ENCODE measurements around the gene LSM3.

The LSM3 gene

DNA sequence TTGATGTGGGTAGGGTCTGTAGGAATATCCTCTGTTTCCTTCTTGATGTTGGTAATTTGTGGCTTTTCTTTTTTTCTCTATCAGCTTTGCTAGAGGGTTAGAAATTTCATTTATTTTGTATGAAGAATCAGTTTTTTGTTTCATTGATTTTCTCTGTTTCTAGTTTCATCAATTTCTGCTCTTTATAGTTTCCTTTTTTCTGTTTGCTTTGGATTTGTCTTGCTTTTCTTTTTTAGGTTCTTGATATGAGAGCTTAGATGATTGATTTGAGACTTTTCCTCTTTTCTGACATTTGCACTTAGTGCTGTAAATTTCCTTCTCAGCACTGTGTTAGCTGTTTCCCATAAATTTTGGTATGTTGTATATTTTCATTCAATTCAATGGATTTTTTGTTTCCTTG is 61.3 kb downstream of the LSM3 start:
- FAIRE-seq = no peak
- no peak for DNase-seq (ENCODE audit: low spot score)

DNA sequence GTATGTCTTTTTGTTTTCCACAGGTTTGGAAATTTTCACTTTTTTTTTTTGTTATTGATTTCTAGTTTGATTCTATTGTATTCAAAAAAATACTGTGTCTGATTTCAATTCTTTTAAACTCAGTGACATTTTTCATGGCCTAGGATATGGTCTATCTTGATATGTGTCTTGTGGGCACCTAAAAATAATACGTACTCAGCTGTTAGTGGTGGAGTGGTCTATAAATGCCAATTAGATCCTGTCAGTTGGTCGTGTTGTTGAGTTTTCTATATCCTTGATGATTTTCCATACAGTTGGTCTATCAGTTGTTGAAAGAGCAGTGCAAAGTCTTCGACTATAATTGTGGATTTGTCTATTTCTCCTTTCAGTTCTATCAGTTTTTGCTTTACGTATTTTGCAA is 61.7 kb downstream of the LSM3 start:
- FAIRE-seq (no peak), DNase-seq (ENCODE audit: low spot score) (no peak)

DNA sequence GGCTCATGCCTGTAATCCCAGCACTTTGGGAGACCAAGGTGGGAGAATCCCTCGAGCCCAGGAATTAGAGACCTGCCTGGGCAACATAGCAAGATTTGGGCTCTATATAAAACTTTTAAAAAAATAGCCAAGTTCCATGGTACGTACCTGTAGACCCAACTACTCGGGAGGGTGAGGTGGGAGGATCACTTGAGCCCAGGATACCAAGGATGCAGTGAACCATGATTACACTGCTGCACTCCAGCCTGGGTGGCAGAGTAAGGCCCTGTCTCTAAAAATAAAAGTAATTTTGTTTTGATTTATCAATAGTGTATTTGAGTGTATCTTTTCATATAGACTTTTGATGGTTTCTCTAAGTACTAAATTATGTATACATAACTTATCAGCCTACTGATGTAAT is 63.1 kb downstream of the LSM3 start:
- DNase-seq (ENCODE audit: low spot score) = no peak
- no peak for FAIRE-seq

DNA sequence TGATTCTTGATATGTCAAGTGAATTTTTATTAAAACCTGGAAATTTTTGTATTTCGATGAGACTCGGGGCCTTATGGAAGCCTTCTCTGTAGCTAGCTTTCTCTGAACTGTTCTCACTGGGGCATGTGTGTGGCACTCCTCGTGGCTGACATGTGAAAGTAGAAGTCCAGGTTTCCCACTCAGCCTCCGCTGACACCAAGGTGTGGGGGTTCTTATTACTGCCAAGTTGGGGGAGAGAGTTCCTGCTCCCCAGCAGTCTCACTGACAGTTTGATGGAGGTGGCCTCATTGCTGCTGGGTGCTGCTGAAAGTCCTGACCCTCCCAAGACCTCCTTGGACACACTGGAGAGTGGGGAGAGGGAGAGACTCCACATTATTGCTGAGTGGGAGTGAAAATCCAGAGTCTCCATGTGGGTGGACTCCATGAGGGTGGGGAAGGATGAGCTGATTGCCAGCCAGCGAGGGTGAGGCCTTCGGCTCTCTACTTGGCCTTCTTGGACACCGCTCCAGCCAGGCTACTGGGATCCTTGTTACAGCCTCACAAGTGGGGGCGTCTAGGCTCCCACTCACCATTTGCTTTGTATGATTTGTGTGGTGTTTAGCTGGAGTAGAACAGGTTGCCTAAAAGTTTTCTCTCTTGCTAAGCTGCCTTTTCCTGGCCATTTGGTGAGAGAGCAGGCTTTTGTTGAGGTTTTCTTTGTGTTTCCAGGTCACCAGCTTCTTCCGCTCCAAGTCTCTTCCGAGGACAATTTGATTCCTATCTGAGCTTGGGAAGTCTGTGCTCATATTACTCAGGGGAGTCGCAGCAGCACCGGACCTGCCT is 64.1 kb downstream of the LSM3 start:
- DNase-seq (ENCODE audit: low spot score) = no peak
- no peak for FAIRE-seq

DNA sequence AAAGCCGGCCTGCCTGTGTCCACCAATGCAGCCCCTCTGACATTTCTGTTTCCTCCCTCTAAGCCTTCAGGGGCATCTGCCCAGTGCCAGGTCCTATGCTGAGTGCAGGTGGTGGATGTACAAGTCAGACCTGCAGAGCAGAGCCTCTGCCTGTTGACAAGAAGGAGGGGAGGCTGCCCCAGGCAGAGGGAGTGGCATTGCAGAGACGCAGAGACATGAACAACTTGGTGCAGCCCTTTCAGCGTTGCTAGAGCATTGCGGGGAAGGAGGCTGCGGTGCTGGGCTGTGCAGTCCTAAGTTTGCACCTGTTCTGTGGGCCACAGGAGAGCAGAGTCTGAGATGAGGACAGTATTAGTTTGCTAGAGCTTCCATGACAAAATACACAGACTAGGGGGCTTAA is 65.2 kb downstream of the LSM3 start:
- DNase-seq (ENCODE audit: low spot score) (no peak), FAIRE-seq (no peak)

DNA sequence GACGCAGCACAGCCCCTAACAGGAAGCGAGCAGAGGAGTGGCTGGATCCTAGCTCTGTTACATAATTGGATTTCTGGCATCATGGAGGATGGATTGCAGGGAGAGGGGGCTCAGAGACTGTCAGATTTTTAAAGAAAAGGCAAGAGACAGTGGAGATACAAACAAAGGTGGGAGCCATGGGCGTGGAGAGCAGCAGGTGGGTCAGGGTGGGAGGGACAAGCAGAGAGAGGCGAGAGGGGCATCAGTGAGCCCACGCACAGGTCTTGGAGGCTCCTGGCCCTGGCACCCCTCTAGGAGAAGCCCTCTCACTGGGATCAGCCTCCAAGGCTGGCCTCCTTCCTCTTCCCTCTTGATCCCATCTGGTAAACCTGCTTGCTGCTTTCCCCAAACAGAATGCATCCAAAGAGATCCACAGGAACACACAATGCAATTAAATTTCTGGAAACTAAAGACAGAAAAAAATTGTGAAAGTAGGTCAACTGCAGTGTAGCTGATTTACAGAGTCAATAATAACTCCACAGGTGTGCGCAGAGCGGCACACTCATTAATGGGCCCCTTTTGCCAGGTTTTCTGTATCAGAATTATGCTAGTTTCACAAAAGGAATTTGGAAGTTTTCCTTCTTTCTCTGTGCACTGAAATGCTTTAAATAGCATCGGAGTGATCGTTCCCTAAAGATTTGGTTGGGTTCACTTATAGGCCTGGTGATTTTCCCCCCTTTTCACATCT is 66.1 kb downstream of the LSM3 start:
- DNase-seq (ENCODE audit: low spot score) (no peak), FAIRE-seq (no peak)

DNA sequence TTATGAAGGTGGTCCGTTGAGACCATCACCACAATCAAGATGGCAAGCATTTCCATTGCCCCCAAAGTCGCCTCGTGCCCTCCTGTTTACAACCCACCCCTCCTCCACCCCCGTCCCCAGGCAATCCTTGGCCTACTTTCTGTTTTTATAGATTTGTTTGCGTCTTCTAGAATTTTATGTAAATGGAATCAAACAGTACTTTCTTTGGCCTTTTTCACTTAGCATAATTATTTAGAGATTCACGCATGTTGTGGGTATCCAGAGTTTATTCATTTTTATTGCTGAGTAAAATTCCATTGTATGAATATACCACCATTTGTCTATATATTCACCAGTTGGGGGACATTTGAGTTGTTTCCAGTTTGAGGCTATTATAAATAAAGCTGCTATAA is 66.6 kb downstream of the LSM3 start:
- FAIRE-seq = no peak
- no peak for DNase-seq (ENCODE audit: low spot score)

DNA sequence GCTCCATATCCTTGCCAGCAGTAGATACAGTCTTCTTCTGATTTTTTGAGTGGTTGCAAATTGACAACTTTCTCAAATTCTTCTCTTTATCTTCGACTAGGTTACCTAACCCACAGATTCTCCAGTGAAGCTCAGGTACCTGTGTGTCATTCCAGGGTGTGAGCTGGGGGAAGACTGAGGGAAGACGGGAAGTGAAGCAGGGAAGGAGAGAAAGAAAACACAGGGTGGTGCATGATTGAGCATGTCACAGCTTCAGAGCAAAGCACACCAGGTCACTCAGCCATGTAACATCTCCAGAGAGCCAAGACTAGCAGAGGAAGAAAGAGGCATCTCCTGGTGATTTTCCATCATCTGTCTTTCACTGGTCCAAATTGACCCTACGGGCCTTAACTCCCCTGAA is 67.2 kb downstream of the LSM3 start:
- no peak for DNase-seq (ENCODE audit: low spot score)
- FAIRE-seq = no peak

DNA sequence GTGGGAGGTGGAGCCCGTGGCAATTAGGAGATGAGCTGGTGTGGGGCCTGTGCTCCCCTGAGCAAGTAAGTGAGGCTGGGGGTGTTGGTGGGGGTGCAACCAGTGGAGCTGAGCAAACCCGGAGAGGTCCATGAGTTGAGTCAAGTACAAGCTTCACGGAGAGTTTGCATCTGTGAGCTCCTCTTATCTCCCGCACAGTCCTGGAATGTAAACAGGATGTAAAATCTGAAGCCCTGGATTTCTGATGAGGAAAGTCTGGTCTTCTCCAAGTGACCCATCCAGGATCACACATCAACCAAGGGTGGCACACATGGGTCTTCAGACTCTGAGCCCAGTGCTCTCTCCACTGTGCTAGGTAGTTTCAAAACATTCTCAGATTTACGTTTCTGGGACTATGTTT is 67.8 kb downstream of the LSM3 start:
- FAIRE-seq = no peak
- DNase-seq (ENCODE audit: low spot score) = no peak

DNA sequence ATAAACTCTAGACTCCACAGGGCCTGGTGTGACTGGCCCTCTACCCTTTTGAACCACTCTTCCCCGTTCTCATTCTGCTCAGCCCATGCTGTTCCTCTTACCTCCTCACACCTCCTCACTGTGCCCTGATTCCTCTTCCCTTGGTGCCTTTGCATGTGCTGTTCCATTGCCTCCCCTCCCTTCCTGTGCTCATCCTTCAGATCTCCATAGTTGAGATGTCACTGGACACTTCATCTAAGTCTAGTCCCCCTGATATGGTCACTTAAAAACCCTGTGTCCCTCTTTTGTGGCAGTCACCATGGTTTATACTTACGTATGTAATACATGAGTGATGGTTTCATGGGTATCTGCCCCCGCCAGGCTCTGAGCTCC is 69.8 kb downstream of the LSM3 start:
- DNase-seq (ENCODE audit: low spot score) (no peak), FAIRE-seq (no peak)

DNA sequence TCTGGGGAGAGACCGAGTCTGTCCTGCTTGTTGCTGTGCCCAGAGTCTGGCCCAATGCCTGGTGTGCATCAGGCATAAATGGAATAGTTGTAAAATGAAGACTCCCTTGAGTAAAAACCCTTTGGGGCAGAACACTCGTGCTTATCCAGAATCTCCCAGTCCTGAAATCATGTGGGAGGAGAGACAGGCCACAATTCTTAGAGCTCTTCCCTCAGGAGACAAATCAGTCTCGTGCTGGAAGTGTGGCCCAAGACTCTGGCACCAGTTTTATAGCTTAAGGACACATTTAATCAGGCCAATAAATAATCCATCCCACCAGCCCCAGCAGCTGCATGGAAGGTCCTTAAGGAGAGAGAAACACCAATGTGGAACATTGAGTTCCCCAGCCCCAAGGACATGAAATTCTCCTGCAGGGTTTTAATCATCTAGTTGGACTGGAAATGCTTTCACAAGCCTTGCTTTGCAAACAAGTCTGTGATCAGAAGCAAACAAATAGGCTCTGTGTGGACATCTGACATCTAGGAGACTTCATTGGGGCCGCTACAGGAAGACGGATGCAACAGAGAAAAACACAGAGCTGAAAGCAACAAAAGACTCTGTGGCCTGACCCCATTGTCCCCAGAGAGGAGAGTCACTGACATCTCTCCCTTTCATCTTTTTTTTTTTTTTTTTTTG is 70.4 kb downstream of the LSM3 start:
- FAIRE-seq (no peak), DNase-seq (ENCODE audit: low spot score) (no peak)
